GM18951 (cell line): ENCODE data around the gene LRMDA.

Source experiments
- POLR2A ChIP-seq: IDR thresholded peaks from 4 replicates; pipeline ENCODE4 v1.6.1; 2011; ENCODE audit warnings: mild to moderate bottlenecking; ENCODE audit not compliant: insufficient read length, insufficient read depth; ENCODE audit errors: extremely low read depth
- in situ Hi-C: fragments of 300-500 bp; cut with MboI; formaldehyde crosslinking; loops from one replicate; pipeline ENCODE4 v1.12.0; 2022; ENCODE audit warnings: low sequenced_read_pairs, mixed read lengths, inconsistent platforms; ENCODE audit not compliant: unreplicated experiment

Gene LRMDA

GRCh38 chr10:75936841-75937240 lies 505.4 kb downstream of the LRMDA start:
- TF ChIP-seq POLR2A: no peak
- in situ Hi-C loops: no loop called here

- in situ Hi-C loops: no loop called here
- TF ChIP-seq POLR2A: no peak
Observed at GRCh38 chr10:75937823-75938222, 506.4 kb downstream of the LRMDA start.

- no peak for TF ChIP-seq POLR2A
- in situ Hi-C loops: no loop called here
Observed at GRCh38 chr10:75938380-75939122, 507.1 kb downstream of the LRMDA start.

GRCh38 chr10:75939541-75939940 lies 508.1 kb downstream of the LRMDA start:
- in situ Hi-C loops: no loop called here
- TF ChIP-seq POLR2A: no peak

GRCh38 chr10:75940742-75941141 lies 509.3 kb downstream of the LRMDA start:
- in situ Hi-C loops: no loop called here
- no peak for TF ChIP-seq POLR2A

GRCh38 chr10:75941223-75941801 lies 509.9 kb downstream of the LRMDA start:
- no peak for TF ChIP-seq POLR2A
- in situ Hi-C loops: no loop called here

- in situ Hi-C loops: no loop called here
- no peak for TF ChIP-seq POLR2A
Observed at GRCh38 chr10:75944061-75944460, 512.6 kb downstream of the LRMDA start.

GRCh38 chr10:75948583-75948982 lies 517.2 kb downstream of the LRMDA start:
- in situ Hi-C loops: no loop called here
- TF ChIP-seq POLR2A: no peak

- no peak for TF ChIP-seq POLR2A
- in situ Hi-C loops: no loop called here
Observed at GRCh38 chr10:75950307-75950706, 518.9 kb downstream of the LRMDA start.

GRCh38 chr10:75950997-75951589 lies 519.7 kb downstream of the LRMDA start:
- in situ Hi-C loops: no loop called here
- no peak for TF ChIP-seq POLR2A

GRCh38 chr10:75951627-75952026 lies 520.2 kb downstream of the LRMDA start:
- TF ChIP-seq POLR2A: no peak
- in situ Hi-C loops: no loop called here

GRCh38 chr10:75952093-75952492 lies 520.7 kb downstream of the LRMDA start:
- no peak for TF ChIP-seq POLR2A
- in situ Hi-C loops: no loop called here

GRCh38 chr10:75954486-75954885 lies 523.1 kb downstream of the LRMDA start:
- no peak for TF ChIP-seq POLR2A
- in situ Hi-C loops: no loop called here

GRCh38 chr10:75955973-75956502 lies 524.6 kb downstream of the LRMDA start:
- in situ Hi-C loops: no loop called here
- TF ChIP-seq POLR2A: no peak
